Prostate gland (tissue), 2 donors: ENCODE data around the gene ABCA7.

ENCODE experiments used
- CTCF ChIP-seq, 4 experiments: fragments of 200-600 bp in 2 of 4; fragments of 450-650 bp in 2 of 4; sonication (generic) in 2 of 4; IDR thresholded peaks; 1 replicate in 3 of 4; 2 replicates in 1 of 4; pipeline ENCODE4 v1.5.1; 2016 to 2019; ENCODE audit warnings: antibody characterized with exemption in 4 of 4, mild to moderate bottlenecking in 2 of 4, moderate library complexity in 2 of 4
- POLR2AphosphoS5 ChIP-seq: sonication (generic); formaldehyde crosslinking; IDR thresholded peaks from one replicate; pipeline ENCODE4 v1.6.1; 2017; ENCODE audit warnings: antibody characterized with exemption

- no peak for TF ChIP-seq CTCF (IDR thresholded peaks at IDR 0.05)
- TF ChIP-seq POLR2AphosphoS5 = no peak
These were observed 22.1 kb downstream of the ABCA7 start for GRCh38 chr19:1061987-1062386.
